GM12875 (cell line): ENCODE data around the gene TIGD3.

Experiments used
- H3K4me3 ChIP-seq: one replicate; pipeline ENCODE4 v1.5.1; 2011; ENCODE audit warnings: low read depth, low read length, control low read depth
- TF ChIP-seq, protein P1 (sequence below): IDR thresholded peaks from 2 replicates; pipeline ENCODE4 v1.5.1; 2011; ENCODE audit warnings: low read depth, mild to moderate bottlenecking, control low read depth, inconsistent platforms, low read length, moderate library complexity, borderline replicate concordance; ENCODE audit not compliant: insufficient read depth

TIGD3 gene

GRCh38 chr11:65401803-65402248 is 47.3 kb downstream of the TIGD3 start:
- TF ChIP-seq, protein P1, sequence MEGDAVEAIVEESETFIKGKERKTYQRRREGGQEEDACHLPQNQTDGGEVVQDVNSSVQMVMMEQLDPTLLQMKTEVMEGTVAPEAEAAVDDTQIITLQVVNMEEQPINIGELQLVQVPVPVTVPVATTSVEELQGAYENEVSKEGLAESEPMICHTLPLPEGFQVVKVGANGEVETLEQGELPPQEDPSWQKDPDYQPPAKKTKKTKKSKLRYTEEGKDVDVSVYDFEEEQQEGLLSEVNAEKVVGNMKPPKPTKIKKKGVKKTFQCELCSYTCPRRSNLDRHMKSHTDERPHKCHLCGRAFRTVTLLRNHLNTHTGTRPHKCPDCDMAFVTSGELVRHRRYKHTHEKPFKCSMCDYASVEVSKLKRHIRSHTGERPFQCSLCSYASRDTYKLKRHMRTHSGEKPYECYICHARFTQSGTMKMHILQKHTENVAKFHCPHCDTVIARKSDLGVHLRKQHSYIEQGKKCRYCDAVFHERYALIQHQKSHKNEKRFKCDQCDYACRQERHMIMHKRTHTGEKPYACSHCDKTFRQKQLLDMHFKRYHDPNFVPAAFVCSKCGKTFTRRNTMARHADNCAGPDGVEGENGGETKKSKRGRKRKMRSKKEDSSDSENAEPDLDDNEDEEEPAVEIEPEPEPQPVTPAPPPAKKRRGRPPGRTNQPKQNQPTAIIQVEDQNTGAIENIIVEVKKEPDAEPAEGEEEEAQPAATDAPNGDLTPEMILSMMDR: no peak
- H3K4me3 ChIP-seq: no peak overlapping the region

DNA sequence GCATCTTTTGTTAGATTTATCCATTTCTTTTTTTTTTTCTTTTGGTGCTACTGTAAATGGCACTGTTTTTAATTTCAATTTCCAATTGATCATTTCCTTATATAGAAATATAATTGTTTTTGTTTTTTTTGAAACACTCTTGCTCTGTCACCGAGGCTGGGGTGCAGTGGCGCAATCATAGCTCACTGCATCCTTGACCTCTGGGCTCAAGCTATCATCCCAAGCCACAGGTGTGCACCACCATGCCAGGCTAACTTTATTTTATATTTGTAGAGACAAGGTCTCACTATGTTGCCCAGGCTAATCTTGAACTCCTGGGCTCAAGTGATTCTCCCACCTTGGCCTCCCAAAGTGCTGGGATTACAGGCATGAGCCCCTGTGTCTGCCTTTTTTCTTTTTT is 48.2 kb downstream of the TIGD3 start:
- TF ChIP-seq, protein P1: no peak
- no peak overlapping the region for H3K4me3 ChIP-seq

DNA sequence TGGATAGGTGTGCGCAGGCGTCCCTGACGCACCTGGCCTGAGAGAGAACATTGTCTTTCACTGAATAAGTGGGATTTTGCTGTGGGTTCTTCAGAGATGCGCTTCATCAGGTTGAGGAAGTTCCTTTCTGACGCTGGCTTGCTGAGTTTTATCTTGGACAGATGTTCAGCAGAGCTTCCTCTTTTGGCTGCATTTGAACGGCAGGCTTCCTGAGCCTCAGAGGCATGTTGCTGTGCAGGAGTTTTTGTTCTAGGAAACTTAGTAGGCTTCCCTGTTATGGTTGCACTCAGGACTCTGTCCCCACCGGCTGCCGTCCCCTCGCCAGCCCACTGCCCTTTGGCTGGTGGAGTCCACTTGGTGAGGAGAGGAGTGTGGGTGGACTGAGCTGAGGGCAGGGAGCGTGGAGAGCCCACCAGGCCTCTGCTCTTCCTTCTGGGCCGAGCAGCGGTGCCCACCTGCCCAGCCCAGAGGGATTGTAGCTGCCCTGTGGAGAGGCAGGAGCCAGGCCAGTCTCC is 49.1 kb downstream of the TIGD3 start:
- TF ChIP-seq, protein P1: no peak
- no peak overlapping the region for H3K4me3 ChIP-seq

DNA sequence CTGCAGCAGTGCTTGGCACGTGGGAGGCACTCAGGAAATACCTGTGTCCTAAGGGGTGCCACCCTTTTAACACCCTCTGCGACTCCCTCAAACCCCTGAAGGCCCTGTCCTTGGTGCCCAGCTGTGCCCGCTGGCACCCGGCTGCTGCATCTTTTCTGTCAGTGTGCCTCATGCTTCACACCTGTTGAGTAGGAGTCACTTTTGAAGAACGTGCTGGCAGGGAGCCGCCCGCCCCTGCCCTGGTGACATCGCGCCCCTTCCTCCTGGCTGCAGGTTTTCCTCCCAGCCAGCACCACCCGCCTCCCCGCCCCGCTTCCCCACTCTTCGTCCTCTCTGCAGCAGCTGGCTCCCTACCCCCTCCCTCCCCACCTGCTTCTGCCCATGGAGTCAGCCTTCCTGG is 49.7 kb downstream of the TIGD3 start:
- TF ChIP-seq, protein P1: no peak
- H3K4me3 ChIP-seq: no peak overlapping the region

DNA sequence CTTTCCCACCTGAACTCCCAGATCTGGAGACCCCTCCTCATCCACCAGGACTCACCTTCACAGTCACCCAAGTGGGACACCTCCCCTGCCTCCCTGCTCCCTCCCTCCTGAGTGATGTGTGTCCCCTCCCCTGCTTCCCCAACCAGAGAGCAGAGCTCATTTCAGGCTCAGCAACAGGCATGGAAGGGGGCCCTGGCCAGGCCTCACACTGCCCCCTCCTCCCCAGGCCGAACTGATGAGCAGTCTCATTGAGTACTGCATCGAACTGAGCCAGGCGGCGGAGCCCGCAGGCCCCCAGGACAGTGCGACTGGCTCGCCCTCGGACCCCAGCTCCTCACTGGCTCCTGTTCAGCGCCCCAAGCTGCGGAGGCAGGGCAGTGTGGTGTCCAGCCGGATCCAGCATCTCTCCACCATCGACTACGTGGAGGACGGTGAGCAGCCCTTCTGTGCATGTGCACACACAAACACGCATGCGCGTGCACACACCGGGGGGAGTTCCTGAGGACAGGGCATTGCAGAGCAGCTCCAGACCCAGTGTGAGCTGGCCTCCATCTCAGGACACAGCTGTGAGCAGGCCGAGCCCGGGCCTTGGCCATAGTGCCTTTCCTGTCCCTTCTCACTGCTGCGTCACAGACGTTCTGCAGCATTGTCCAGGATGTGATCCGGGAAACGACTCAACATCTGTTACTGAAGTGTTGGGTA is 50.2 kb downstream of the TIGD3 start:
- no peak overlapping the region for H3K4me3 ChIP-seq
- TF ChIP-seq, protein P1: no peak
